H1 (cell line): ENCODE results near the gene DET1. TPM values are rescaled to one million over a fixed set of nuclear protein-coding genes. Genes with fewer than 3 reads are reported as not detected.

ENCODE experiments used
- ATF2 ChIP-seq: IDR thresholded peaks from 2 replicates; pipeline ENCODE4 v1.6.1; 2012; ENCODE audit warnings: low read length, inconsistent platforms
- EP300 ChIP-seq, 2 experiments: IDR thresholded peaks; 1 replicate in 1 of 2; 2 replicates in 1 of 2; pipeline ENCODE4 v1.6.1; 2011 to 2012; ENCODE audit warnings: low read depth in 2 of 2, low read length in 2 of 2, mild to moderate bottlenecking in 2 of 2, borderline replicate concordance in 1 of 2, inconsistent platforms in 1 of 2, moderate library complexity in 1 of 2
- MAFK ChIP-seq: IDR thresholded peaks from 2 replicates; pipeline ENCODE4 v1.6.1; 2012; ENCODE audit warnings: low read depth, mild to moderate bottlenecking, improper control_type of control experiment, low read length
- RAD21 ChIP-seq, 2 experiments: IDR thresholded peaks in 1 of 2; conservative IDR thresholded peaks in 1 of 2; 2 replicates each; pipeline ENCODE4 v1.6.1; 2011; ENCODE audit warnings: low read depth in 2 of 2, low read length in 2 of 2, improper control_type of control experiment in 1 of 2, inconsistent platforms in 1 of 2, mild to moderate bottlenecking in 1 of 2, moderate library complexity in 1 of 2
- SAP30 ChIP-seq: fragments of 300-600 bp; sonication (generic); IDR thresholded peaks from 2 replicates; pipeline ENCODE4 v1.7.1; 2012; ENCODE audit warnings: low read length, moderate library complexity, mild to moderate bottlenecking, inconsistent platforms; ENCODE audit not compliant: insufficient read depth, insufficient replicate concordance
- SIRT6 ChIP-seq: IDR thresholded peaks from one replicate; pipeline ENCODE4 v1.7.1; 2012; ENCODE audit warnings: low read length, inconsistent platforms
- SP4 ChIP-seq: IDR thresholded peaks from 2 replicates; pipeline ENCODE4 v1.6.1; 2012; ENCODE audit warnings: low read length, inconsistent platforms
- polyA plus RNA-seq, 7 experiments: library from polyadenylated mRNA; depleted of rRNA in 3 of 7; stranded (reverse) in 5 of 7; unstranded in 2 of 7; fragments of >200 nt in 5 of 7; fragments of 200-250 nt in 2 of 7; gene quantifications; 1 replicate in 5 of 7; 2 replicates in 1 of 7; 4 replicates in 1 of 7; pipeline versions ENCODE4 v1.2.1 to v1.2.3, GENCODE V29; 2011 to 2013; ENCODE audit warnings: missing spikeins in 2 of 7, mixed read lengths in 2 of 7
- total RNA-seq: library from RNA; stranded (reverse); fragmentation: NEBNext Ultra II Directional; extraction: Animal tissue kit (Norgen Biotek cat#: 25700); gene quantifications from 2 replicates; pipeline ENCODE4 v1.2.1, GENCODE V29; 2021

The DET1 gene
- total and polyA plus RNA-seq, 2 of the 8 experiments (the other 6 are each of a cell fraction or from before 2014, with no cell fraction given) = 5.4 to 8.5 TPM

DNA sequence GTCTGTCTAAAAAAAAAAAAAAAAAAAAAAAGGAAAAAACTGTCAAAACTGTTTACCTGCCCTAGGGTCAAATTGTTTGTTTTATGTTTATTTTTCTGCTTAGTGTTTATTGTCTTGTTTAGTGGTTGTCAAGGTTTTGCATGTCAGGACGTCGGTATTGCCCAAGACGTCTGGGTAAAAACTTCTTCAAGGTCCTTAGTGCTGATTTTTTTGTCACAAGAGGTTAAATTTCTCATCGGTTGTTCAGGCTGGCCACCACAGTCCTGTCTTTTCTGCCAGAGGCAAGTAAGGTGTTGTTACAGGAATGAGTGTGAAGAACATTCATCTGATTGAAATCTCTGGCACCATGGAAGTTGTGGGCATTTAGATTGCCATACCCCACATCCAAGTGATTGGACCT lies 7.0 kb downstream of the DET1 start (continued):
- TF ChIP-seq ATF2 = no peak
- no peak for TF ChIP-seq SP4
- no peak for TF ChIP-seq RAD21 (IDR thresholded peaks at IDR 0.05 in 1 of 2, conservative IDR thresholded peaks at IDR 0.05 in 1 of 2; ENCODE audit: low read depth in 2 of 2, low read length in 2 of 2)
- no peak for TF ChIP-seq EP300 (IDR thresholded peaks at IDR 0.05; ENCODE audit: borderline replicate concordance in 1 of 2, low read depth in 2 of 2, low read length in 2 of 2)
- TF ChIP-seq MAFK = no peak
- TF ChIP-seq SAP30 = no peak
- no peak for TF ChIP-seq SIRT6
